ENCODE data around the gene KCND3. TPM values are rescaled to one million over a fixed set of nuclear protein-coding genes. Genes with fewer than 3 reads are reported as not detected.

The KCND3 gene
- total and polyA plus RNA-seq, 2 donors from 2014 or later, result 1.2 to 12.6 TPM

GRCh38 chr1:111818081-111818480 lies 171.4 kb downstream of the KCND3 start:
- no peaks in the 10 kb centered on the region for H3K36me3 ChIP-seq (ENCODE audit: control insufficient read depth in 2 of 3, insufficient read depth in 3 of 3, low read length in 3 of 3)
- no peak for DNase-seq
- no peak overlapping the region for H3K4me3 ChIP-seq (ENCODE audit: low read length in 3 of 3)
- no peaks in the 10 kb centered on the region for H3K4me1 ChIP-seq (ENCODE audit: control insufficient read depth in 2 of 3, insufficient read depth in 2 of 3, low read depth in 1 of 3, low read length in 3 of 3)
- intact Hi-C loops (cut with DNase I), result no loop called here
- H3K27ac ChIP-seq (ENCODE audit: low read depth in 2 of 2, low read length in 2 of 2), result no peak overlapping the region
- no peaks in the 10 kb centered on the region for H3K27me3 ChIP-seq (ENCODE audit: control insufficient read depth, insufficient read depth, low read length)
- no peak overlapping the region for H3K9ac ChIP-seq (ENCODE audit: low read length in 3 of 3)
- TF ChIP-seq CTCF (IDR thresholded peaks at IDR 0.05; ENCODE audit: borderline replicate concordance, extremely low read depth, insufficient read depth), result no peak
- H3K9me3 ChIP-seq (ENCODE audit: control insufficient read depth in 2 of 3, insufficient read depth in 1 of 3, low read length in 3 of 3), result no peaks in the 10 kb centered on the region
- FAIRE-seq, result no peak

GRCh38 chr1:111814642-111815041 lies 174.8 kb downstream of the KCND3 start:
- Histone ChIP-seq H3K4me3 (ENCODE audit: low read length in 3 of 3) (no peak overlapping the region), H3K9ac (ENCODE audit: low read length in 3 of 3) (no peak overlapping the region), H3K27ac (ENCODE audit: low read depth in 2 of 2, low read length in 2 of 2) (no peak overlapping the region), H3K4me1 (ENCODE audit: control insufficient read depth in 2 of 3, insufficient read depth in 2 of 3, low read depth in 1 of 3, low read length in 3 of 3) (no peaks in the 10 kb centered on the region), H3K36me3 (ENCODE audit: control insufficient read depth in 2 of 3, insufficient read depth in 3 of 3, low read length in 3 of 3) (no peaks in the 10 kb centered on the region), H3K27me3 (ENCODE audit: control insufficient read depth, insufficient read depth, low read length) (no peaks in the 10 kb centered on the region), H3K9me3 (ENCODE audit: control insufficient read depth in 2 of 3, insufficient read depth in 1 of 3, low read length in 3 of 3) (no peaks in the 10 kb centered on the region)
- intact Hi-C loops (cut with DNase I), result no loop called here
- DNase-seq, result no peak
- no peak for TF ChIP-seq CTCF (IDR thresholded peaks at IDR 0.05; ENCODE audit: borderline replicate concordance, extremely low read depth, insufficient read depth)
- no peak for FAIRE-seq

GRCh38 chr1:111814305-111814628 lies 175.2 kb downstream of the KCND3 start:
- TF ChIP-seq CTCF (IDR thresholded peaks at IDR 0.05; ENCODE audit: borderline replicate concordance, extremely low read depth, insufficient read depth), result no peak
- intact Hi-C loops (cut with DNase I), result no loop called here
- Histone ChIP-seq H3K9me3 (ENCODE audit: control insufficient read depth in 2 of 3, insufficient read depth in 1 of 3, low read length in 3 of 3) (no peaks in the 10 kb centered on the region), H3K27ac (ENCODE audit: low read depth in 2 of 2, low read length in 2 of 2) (no peak overlapping the region), H3K9ac (ENCODE audit: low read length in 3 of 3) (no peak overlapping the region), H3K4me3 (ENCODE audit: low read length in 3 of 3) (no peak overlapping the region), H3K36me3 (ENCODE audit: control insufficient read depth in 2 of 3, insufficient read depth in 3 of 3, low read length in 3 of 3) (no peaks in the 10 kb centered on the region), H3K27me3 (ENCODE audit: control insufficient read depth, insufficient read depth, low read length) (no peaks in the 10 kb centered on the region), H3K4me1 (ENCODE audit: control insufficient read depth in 2 of 3, insufficient read depth in 2 of 3, low read depth in 1 of 3, low read length in 3 of 3) (no peaks in the 10 kb centered on the region)
- no peak for FAIRE-seq
- no peak for DNase-seq

Data from kidney (tissue), 14 donors.